Hair follicular keratinocyte (primary cell): ENCODE results near the gene LDHB. TPM values are rescaled to one million over a fixed set of nuclear protein-coding genes. Genes with fewer than 3 reads are reported as not detected.

Experiments used
- total RNA-seq: library from RNA; depleted of rRNA; stranded (reverse); fragments of >200 nt; gene quantifications from 2 replicates; pipeline ENCODE4 v1.2.3, GENCODE V29; 2015

Gene LDHB
- 531 and 987 TPM in 2 replicates for total RNA-seq

GRCh38 chr12:21657326-21658077, at the start of gene LDHB:
Gene LDHB (minus strand): TSS chr12:21657842. CDS start chr12:21654671, 3,171 bp downstream.

GRCh38 chr12:21604245-21605101, 53.2 kb downstream of the LDHB start, which contains the start of gene GYS2:
Gene GYS2 (minus strand): TSS chr12:21604847. CDS start chr12:21604592, 255 bp downstream.

Other genes starting within 250 kb of the LDHB start
- 11.1 and 16.0 TPM in 2 replicates for gene PYROXD1, start 220.2 kb downstream of the LDHB start, total RNA-seq
- gene RECQL, start 156.2 kb downstream of the LDHB start, total RNA-seq = 48.1 and 57.9 TPM in 2 replicates
- gene GOLT1B, start 156.1 kb downstream of the LDHB start, total RNA-seq = 32.8 and 38.4 TPM in 2 replicates
- gene SPX, start 131.5 kb downstream of the LDHB start, total RNA-seq = 0.86 and 1.5 TPM in 2 replicates
- gene GYS2, start 53.0 kb downstream of the LDHB start, total RNA-seq = not detected in 2 replicates
- not detected in 2 replicates for gene KCNJ8, start 116.9 kb upstream of the LDHB start, total RNA-seq